Measurements from ENCODE around the gene C19orf33.
"Not testable (repeated sequence)": the region's sequence is repeated elsewhere in the genome, so short reads cannot be mapped to it uniquely, and the experiment has no call there.

The C19orf33 gene

GRCh38 chr19:38303517-38304351 lies at the start of gene C19orf33:
TSS of gene C19orf33 (plus strand) at chr19:38304251. CDS start at chr19:38304262, 11 bp downstream.
- DNase-seq (ENCODE audit: low spot score), result peak; percentile 89

- no peak for DNase-seq (ENCODE audit: low spot score)
Observed at GRCh38 chr19:38255383-38256014, 48.6 kb upstream of the C19orf33 start.

- DNase-seq (ENCODE audit: low spot score), result not testable (repeated sequence)
Observed at GRCh38 chr19:38261942-38262341, 42.1 kb upstream of the C19orf33 start.

GRCh38 chr19:38262585-38263268 lies 41.3 kb upstream of the C19orf33 start:
- peak; percentile 40 for DNase-seq (ENCODE audit: low spot score)

GRCh38 chr19:38263689-38264485 lies 40.2 kb upstream of the C19orf33 start:
- DNase-seq (ENCODE audit: low spot score), result peak; percentile 98

DNA sequence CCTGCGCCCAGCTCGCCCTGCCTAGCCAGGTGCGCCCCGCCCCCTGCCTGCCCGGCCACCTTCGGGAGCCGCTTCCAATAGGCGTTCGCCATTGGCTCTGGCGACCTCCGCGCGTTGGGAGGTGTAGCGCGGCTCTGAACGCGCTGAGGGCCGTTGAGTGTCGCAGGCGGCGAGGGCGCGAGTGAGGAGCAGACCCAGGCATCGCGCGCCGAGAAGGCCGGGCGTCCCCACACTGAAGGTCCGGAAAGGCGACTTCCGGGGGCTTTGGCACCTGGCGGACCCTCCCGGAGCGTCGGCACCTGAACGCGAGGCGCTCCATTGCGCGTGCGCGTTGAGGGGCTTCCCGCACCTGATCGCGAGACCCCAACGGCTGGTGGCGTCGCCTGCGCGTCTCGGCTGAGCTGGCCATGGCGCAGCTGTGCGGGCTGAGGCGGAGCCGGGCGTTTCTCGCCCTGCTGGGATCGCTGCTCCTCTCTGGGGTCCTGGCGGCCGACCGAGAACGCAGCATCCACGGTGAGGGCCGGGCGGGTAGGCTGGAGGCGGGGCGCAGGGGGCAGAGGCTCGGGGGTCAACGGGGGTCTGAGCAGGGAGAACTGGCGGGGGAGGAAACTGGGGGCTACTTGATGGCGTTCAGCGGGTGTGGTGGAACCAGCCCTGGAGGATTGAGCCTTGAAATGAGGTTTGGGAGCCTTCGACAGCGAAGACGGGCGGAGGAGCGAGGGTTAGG lies 39.4 kb upstream of the C19orf33 start, which contains the start of gene SPINT2:
Gene SPINT2, plus strand, starts transcription at position 88 of the 727 bp plus-strand sequence. Its CDS starts 320 bp downstream, at position 408.
- DNase-seq (ENCODE audit: low spot score), result no peak

DNA sequence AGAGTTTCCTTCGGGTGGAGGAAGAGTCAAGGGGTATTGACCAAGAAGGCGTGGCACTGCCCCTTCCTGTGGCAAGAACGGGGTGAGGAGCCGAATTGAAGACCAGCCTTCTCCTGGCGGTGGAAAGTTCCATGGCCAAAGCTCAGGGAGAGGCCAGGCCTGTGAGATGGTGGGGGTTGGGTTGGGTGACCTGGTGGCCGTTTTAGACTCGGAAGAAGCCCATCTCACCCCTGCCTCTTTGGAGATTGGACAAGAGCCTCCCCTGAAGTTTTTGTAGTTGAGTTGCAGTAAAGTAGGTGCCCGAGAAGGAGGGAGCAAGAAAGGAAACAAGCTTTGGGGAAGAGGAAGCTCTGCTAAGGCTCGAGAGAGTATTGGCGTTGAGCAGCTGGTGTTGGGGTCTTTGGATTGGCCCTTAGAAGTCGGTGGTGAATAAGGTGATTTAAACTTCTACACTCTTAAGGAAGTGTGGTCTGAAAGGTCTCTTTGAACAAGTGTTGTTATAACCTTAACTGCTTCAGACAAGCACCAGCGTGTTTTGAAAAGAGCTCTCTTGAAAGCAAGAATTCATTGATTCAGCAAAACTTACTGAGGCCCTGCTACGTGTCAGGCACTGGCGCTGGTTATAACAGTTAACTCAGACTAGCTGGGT lies 38.7 kb upstream of the C19orf33 start:
- DNase-seq (ENCODE audit: low spot score), result peak; percentile 59

GRCh38 chr19:38265921-38266429 lies 38.1 kb upstream of the C19orf33 start:
- peak; percentile 44 for DNase-seq (ENCODE audit: low spot score)

- DNase-seq (ENCODE audit: low spot score), result peak; percentile 92
Observed at GRCh38 chr19:38266981-38267597, 37.0 kb upstream of the C19orf33 start.

GRCh38 chr19:38267761-38268483 lies 36.1 kb upstream of the C19orf33 start:
- peak; percentile 88 for DNase-seq (ENCODE audit: low spot score)

DNA sequence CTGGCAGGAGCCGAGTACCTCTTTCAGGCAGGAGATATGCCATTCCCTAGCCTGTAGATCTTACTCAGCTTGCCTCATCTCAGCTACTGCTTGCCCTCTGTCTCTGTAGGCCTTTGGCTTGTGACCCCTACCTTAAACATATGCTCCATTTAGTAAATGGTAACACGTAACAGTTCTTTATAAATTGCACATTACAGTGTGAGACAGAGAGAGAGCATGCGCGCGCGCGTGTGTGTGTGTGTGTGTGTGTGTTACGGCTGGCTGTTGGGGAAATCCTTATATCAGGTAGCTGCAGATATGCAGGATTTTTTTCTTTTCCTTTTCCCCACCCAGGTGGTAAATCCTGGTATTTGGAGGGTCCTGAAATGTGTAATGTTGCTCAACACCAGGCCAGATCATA lies 35.5 kb upstream of the C19orf33 start:
- peak; percentile 41 for DNase-seq (ENCODE audit: low spot score)

DNA sequence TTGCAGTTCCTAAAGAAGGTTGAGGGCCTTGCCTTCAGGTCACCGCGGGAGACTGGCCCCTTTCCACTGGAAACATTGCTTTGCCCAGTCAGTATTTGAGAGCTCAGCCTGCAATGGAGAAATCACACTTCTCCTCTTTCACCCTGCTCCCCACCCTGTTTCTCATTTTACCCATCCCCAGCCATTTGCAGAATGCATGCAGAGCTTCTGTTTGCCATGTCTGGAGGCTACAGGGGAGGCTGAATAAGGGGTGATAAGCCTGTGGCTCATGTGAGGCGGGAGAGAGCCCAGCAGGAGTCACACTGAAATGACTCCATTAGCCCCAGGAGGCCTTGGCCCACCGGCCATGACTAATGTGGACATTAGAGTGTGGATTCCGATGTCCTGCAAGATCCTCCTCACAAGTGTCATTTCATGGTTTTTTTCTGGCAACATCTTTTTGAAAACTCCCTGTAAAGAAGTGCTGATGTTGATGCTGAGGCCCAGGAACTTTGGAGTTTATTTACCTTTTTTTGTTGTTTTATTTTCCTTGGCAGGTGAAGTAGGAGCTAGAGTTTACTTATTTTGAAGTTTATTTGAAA lies 33.4 kb upstream of the C19orf33 start:
- peak; percentile 76 for DNase-seq (ENCODE audit: low spot score)

GRCh38 chr19:38273499-38273898 lies 30.6 kb upstream of the C19orf33 start:
- DNase-seq (ENCODE audit: low spot score), result no peak

GRCh38 chr19:38274739-38275138 lies 29.3 kb upstream of the C19orf33 start:
- DNase-seq (ENCODE audit: low spot score), result no peak

DNA sequence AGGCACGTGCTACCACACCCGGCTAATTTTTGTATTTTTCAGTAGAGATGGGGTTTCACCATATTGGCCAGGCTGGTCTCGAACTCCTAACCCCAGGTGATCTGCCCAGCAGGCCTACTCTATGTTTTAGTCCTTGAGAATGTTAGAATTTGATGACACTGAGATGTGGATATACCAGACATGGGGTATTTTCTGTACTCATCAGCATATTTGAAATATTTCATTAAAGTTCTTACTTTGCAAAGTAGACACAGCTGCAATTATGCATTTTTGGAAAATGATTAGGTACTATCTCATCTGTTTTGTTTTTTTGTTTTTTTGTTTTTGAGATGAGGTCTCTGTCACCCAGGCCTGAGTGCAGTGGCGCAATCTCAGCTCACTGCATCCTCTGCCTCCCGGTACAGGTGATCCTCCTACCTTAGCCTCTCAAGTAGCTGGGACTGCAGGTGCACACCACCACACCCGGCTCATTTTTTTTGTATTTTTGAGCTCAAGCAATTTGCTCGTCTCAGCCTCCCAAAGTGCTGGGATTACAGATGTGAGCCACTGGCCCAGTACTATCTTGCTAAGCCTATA lies 27.0 kb upstream of the C19orf33 start:
- no peak for DNase-seq (ENCODE audit: low spot score)

DNA sequence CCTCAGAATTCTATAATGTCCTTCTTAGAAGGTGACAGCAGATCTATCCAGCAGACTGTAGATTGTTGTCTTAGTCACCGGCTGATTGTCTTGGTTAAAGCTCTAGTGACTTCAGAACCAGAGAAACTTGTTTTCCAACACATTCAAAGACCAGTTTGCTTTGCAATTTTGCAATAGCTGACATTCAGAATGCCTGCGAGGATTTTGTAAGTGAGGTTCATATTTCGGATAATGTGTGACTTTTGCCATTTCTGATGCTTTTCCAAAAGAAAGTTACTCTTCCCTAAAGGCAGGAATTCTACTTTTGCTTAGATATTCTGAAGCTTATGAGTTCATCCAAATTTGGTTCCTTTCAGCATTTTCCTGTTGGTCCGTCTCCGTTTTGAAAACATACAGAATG lies 26.5 kb upstream of the C19orf33 start:
- peak; percentile 41 for DNase-seq (ENCODE audit: low spot score)

DNA sequence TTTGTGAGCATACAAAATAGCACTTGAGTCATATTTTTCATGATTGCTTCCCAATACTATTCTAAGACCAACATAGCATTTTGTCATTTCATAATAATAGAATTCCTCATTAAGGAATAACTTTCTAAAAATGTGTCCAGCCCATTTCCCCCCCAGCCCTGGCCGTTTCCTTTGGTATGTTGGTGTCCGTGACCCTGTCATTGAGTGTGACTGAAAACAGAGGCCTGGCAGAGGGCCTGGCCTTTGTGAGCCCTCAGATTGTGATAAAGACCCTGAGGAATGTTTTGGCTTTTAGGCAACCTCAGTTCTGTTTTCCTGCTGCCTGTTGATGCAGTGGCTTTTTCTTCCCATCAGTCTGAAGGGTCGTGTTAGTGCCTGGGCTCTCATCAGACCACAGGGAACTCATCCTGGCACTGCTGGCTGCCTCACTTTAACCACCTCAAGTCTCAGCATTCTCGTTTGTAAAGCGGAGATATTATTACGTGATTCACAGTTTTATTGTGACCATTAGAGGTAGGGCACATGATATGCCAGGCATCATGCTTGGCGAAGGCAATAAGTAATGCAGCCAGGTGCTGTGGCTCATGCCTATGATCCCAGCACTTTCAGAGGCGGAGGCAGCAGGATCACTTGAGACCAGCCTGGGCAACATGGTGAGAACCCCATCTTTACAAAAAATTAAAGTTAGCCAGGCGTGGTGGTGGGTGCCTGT lies 25.9 kb upstream of the C19orf33 start:
- peak; percentile 41 for DNase-seq (ENCODE audit: low spot score)

DNA sequence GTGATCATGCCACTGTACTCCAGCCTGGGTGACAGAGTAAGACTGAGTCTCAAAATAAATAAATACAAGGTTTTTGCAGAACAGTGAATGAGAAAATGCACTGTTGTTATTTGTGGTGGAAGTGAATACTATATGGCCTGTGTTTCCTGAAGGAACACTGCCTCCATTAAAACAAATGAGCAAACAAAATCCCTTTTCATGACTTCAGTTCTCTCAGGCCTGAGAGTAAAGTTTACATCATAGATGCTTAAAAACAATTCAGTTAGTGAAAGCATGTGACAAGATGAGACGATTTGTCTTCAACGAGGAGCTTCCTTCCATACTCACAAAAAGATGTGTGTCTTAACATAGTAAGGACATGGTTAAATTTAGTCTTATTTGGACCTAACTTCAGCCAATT lies 25.3 kb upstream of the C19orf33 start:
- no peak for DNase-seq (ENCODE audit: low spot score)

Data from kidney tubule cell (primary cell).